Loucy (cell line): Measurements from ENCODE around the gene MALRD1.

Experiments
- H2AFZ ChIP-seq: fragments of 200-600 bp; sonication (generic); 2 replicates; pipeline ENCODE4 v1.6.0; 2016; ENCODE audit warnings: antibody characterized with exemption, mild to moderate bottlenecking, low read length, moderate library complexity
- H3F3A ChIP-seq: fragments of 200-600 bp; 2 replicates; pipeline ENCODE4 v1.6.0; 2016; ENCODE audit warnings: antibody characterized with exemption, low read depth, mild to moderate bottlenecking
- H3K27me3 ChIP-seq: fragments of 200-600 bp; sonication (generic); 2 replicates; pipeline ENCODE4 v1.6.1; 2014; ENCODE audit warnings: low read length, mild to moderate bottlenecking; ENCODE audit not compliant: insufficient read depth, poor library complexity, severe bottlenecking
- H3K36me3 ChIP-seq: fragments of 200-600 bp; sonication (generic); 2 replicates; pipeline ENCODE4 v1.6.1; 2016; ENCODE audit warnings: low read length; ENCODE audit not compliant: insufficient read depth
- H3K4me1 ChIP-seq: fragments of 200-600 bp; sonication (generic); 2 replicates; pipeline ENCODE4 v1.5.1; 2014; ENCODE audit warnings: low read length, mild to moderate bottlenecking; ENCODE audit not compliant: insufficient read depth, poor library complexity, severe bottlenecking
- H3K4me2 ChIP-seq: fragments of 200-600 bp; sonication (generic); 2 replicates; pipeline ENCODE4 v1.6.0; 2014; ENCODE audit warnings: antibody characterized with exemption, low read length, low read depth, mild to moderate bottlenecking; ENCODE audit not compliant: poor library complexity, severe bottlenecking
- H3K4me3 ChIP-seq: fragments of 200-600 bp; sonication (generic); 2 replicates; pipeline ENCODE4 v1.5.1; 2014; ENCODE audit warnings: low read length, mild to moderate bottlenecking, mixed read lengths; ENCODE audit not compliant: poor library complexity, severe bottlenecking
- H3K79me2 ChIP-seq: fragments of 200-600 bp; sonication (generic); 2 replicates; pipeline ENCODE4 v1.6.1; 2014; ENCODE audit warnings: low read length; ENCODE audit not compliant: insufficient read depth
- H3K9ac ChIP-seq: fragments of 200-600 bp; sonication (generic); 2 replicates; pipeline ENCODE4 v1.6.0; 2014; ENCODE audit warnings: mild to moderate bottlenecking, low read depth, low read length, moderate library complexity; ENCODE audit not compliant: poor library complexity, severe bottlenecking
- H3K9me2 ChIP-seq: fragments of 200-600 bp; sonication (generic); replicated peaks from 2 replicates; pipeline ENCODE4 v1.6.1; 2016; ENCODE audit warnings: low read depth, low read length, mixed read lengths
- H3K9me3 ChIP-seq: fragments of 200-600 bp; sonication (generic); 2 replicates; pipeline ENCODE4 v1.6.1; 2014; ENCODE audit warnings: mild to moderate bottlenecking, antibody characterized with exemption, low read length, low read depth; ENCODE audit not compliant: insufficient read depth
- H4K20me1 ChIP-seq: fragments of 200-600 bp; sonication (generic); 2 replicates; pipeline ENCODE4 v1.6.0; 2014; ENCODE audit warnings: antibody characterized with exemption, low read length, mild to moderate bottlenecking; ENCODE audit not compliant: insufficient read depth, poor library complexity, severe bottlenecking
- EZH2phosphoT487 ChIP-seq: fragments of 200-600 bp; IDR thresholded peaks from 2 replicates; pipeline ENCODE4 v1.6.1; 2018; ENCODE audit warnings: antibody characterized with exemption, mild to moderate bottlenecking, moderate library complexity, borderline replicate concordance
- TF ChIP-seq, protein P1 (sequence below): fragments of 200-600 bp; sonication (generic); conservative IDR thresholded peaks from 2 replicates; pipeline ENCODE4 v1.5.1; 2014; ENCODE audit warnings: mild to moderate bottlenecking, antibody characterized with exemption, low read length

MALRD1 gene

GRCh38 chr10:19332304-19332703 is 283.7 kb downstream of the MALRD1 start:
- no peaks in the 10 kb centered on the region for H3K9me2 ChIP-seq
- H3K9me3 ChIP-seq: 0 out of 2 replicates have a peak, but pooled peaks cover 4% of the 10 kb centered on the region
- no peaks in the 10 kb centered on the region for H4K20me1 ChIP-seq
- no peaks in the 10 kb centered on the region for H3K4me1 ChIP-seq
- H3K79me2 ChIP-seq: no peaks in the 10 kb centered on the region
- H3F3A ChIP-seq: no peaks in the 10 kb centered on the region
- H3K4me3 ChIP-seq: no peak overlapping the region
- H3K9ac ChIP-seq: no peak overlapping the region
- H3K4me2 ChIP-seq: no peak overlapping the region
- no peak for TF ChIP-seq EZH2phosphoT487
- TF ChIP-seq, protein P1, sequence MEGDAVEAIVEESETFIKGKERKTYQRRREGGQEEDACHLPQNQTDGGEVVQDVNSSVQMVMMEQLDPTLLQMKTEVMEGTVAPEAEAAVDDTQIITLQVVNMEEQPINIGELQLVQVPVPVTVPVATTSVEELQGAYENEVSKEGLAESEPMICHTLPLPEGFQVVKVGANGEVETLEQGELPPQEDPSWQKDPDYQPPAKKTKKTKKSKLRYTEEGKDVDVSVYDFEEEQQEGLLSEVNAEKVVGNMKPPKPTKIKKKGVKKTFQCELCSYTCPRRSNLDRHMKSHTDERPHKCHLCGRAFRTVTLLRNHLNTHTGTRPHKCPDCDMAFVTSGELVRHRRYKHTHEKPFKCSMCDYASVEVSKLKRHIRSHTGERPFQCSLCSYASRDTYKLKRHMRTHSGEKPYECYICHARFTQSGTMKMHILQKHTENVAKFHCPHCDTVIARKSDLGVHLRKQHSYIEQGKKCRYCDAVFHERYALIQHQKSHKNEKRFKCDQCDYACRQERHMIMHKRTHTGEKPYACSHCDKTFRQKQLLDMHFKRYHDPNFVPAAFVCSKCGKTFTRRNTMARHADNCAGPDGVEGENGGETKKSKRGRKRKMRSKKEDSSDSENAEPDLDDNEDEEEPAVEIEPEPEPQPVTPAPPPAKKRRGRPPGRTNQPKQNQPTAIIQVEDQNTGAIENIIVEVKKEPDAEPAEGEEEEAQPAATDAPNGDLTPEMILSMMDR: no peak
- no peaks in the 10 kb centered on the region for H3K27me3 ChIP-seq
- no peaks in the 10 kb centered on the region for H3K36me3 ChIP-seq
- H2AFZ ChIP-seq: no peak overlapping the region

DNA sequence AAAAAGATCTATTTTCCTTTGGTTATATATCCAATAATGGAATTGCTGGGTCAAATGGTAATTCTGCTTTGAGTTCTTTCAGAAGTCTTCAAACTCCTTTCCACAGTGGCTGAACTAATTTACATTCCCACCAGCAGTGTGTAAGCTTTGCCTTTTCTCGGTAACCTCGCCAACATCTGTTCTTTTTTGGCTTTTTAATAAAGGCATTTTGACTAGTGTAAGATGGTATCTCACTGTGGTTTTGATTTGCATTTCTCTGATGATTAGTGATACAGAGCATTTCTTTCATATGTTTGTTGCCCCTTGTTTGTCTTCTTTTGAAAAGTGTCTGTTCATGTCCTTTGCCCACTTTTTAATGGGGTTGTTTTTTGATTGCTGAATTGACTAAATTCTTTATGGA is 285.0 kb downstream of the MALRD1 start:
- H2AFZ ChIP-seq: no peak overlapping the region
- TF ChIP-seq EZH2phosphoT487: no peak
- TF ChIP-seq, protein P1: no peak
- H3K9me2 ChIP-seq: no peaks in the 10 kb centered on the region
- H3F3A ChIP-seq: no peaks in the 10 kb centered on the region
- H3K4me3 ChIP-seq: no peak overlapping the region
- no peaks in the 10 kb centered on the region for H3K36me3 ChIP-seq
- H3K79me2 ChIP-seq: no peaks in the 10 kb centered on the region
- H3K4me1 ChIP-seq: no peaks in the 10 kb centered on the region
- H3K9ac ChIP-seq: no peak overlapping the region
- 0 out of 2 replicates have a peak, but pooled peaks cover 4% of the 10 kb centered on the region for H3K9me3 ChIP-seq
- no peak overlapping the region for H3K4me2 ChIP-seq
- H4K20me1 ChIP-seq: no peaks in the 10 kb centered on the region
- H3K27me3 ChIP-seq: no peaks in the 10 kb centered on the region

DNA sequence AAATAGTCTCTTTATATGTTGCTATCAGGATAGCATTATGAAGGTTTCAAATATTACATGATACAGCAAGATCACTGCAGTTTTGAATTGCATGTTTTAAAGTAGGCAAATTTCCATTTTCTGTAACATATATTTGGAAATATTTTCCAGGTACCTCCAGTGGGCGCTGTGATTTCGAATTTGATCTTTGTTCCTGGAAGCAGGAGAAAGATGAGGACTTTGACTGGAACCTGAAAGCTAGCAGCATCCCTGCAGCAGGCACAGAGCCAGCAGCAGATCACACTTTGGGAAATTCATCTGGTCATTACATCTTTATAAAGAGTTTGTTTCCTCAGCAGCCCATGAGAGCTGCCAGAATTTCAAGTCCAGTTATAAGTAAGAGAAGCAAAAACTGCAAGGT is 299.0 kb downstream of the MALRD1 start:
- Histone ChIP-seq H3K36me3 (no peaks in the 10 kb centered on the region), H3K9me2 (no peaks in the 10 kb centered on the region), H2AFZ (no peak overlapping the region), H3K27me3 (no peaks in the 10 kb centered on the region), H3K4me3 (no peak overlapping the region), H3K9ac (no peak overlapping the region), H3K79me2 (no peaks in the 10 kb centered on the region), H3F3A (no peaks in the 10 kb centered on the region), H3K4me2 (no peak overlapping the region), H4K20me1 (no peaks in the 10 kb centered on the region), H3K9me3 (no peaks in the 10 kb centered on the region), H3K4me1 (no peaks in the 10 kb centered on the region)
- no peak for TF ChIP-seq EZH2phosphoT487
- TF ChIP-seq, protein P1: 0 out of 2 replicates have a peak, but pooled peaks have one; percentile 16
